Epithelial cell of prostate (primary cell): ENCODE data around the gene PARVB.

Source experiments
- DNase-seq: peaks from one replicate; pipeline ENCODE4 v3.0.0-alpha.2; 2011; ENCODE audit warnings: low read depth, low spot score
- H3K27ac ChIP-seq: fragments of 450-650 bp; 2 replicates; pipeline ENCODE4 v1.5.1; 2017; ENCODE audit warnings: mild to moderate bottlenecking

The PARVB gene

GRCh38 chr22:44220727-44221680 lies 196.9 kb downstream of the PARVB start:
- no peak for DNase-seq
- H3K27ac ChIP-seq, result no peak overlapping the region

- no peak for DNase-seq
- no peak overlapping the region for H3K27ac ChIP-seq
Measured at GRCh38 chr22:44221710-44222475, 197.8 kb downstream of the PARVB start.
